Measurements from ENCODE around the gene RGS3.

RGS3 gene

GRCh38 chr9:113477661-113478060, 14.1 kb downstream of the RGS3 start:
- H3K4me3 ChIP-seq (ENCODE audit: low read length), result no peak overlapping the region
- TF ChIP-seq CTCF (IDR thresholded peaks at IDR 0.05; ENCODE audit: low read depth, low read length) (no peak), EZH2phosphoT487 (IDR thresholded peaks at IDR 0.05; ENCODE audit: low read depth) (no peak)
- no peaks in the 10 kb centered on the region for H3K79me2 ChIP-seq (ENCODE audit: low read length)
- H3K27me3 ChIP-seq (ENCODE audit: low read depth, low read length), result peaks cover 22% of the 10 kb centered on the region
- H3K9ac ChIP-seq (ENCODE audit: low read length), result no peak overlapping the region
- H3K9me3 ChIP-seq (ENCODE audit: insufficient read depth, low read length), result no peaks in the 10 kb centered on the region
- H3K4me1 ChIP-seq (ENCODE audit: low read length), result no peaks in the 10 kb centered on the region
- no peak overlapping the region for H2AFZ ChIP-seq (ENCODE audit: low read depth, low read length)
- no peaks in the 10 kb centered on the region for H3K36me3 ChIP-seq (replicated peaks; ENCODE audit: low read depth, low read length)
- H3K27ac ChIP-seq (ENCODE audit: low read length), result no peak overlapping the region
- no peak overlapping the region for H3K4me2 ChIP-seq (ENCODE audit: low read length)
- H4K20me1 ChIP-seq (ENCODE audit: insufficient read depth, low read length), result no peaks in the 10 kb centered on the region

GRCh38 chr9:113479174-113479621, 15.7 kb downstream of the RGS3 start:
- no peak for TF ChIP-seq CTCF (IDR thresholded peaks at IDR 0.05; ENCODE audit: low read depth, low read length)
- TF ChIP-seq EZH2phosphoT487 (IDR thresholded peaks at IDR 0.05; ENCODE audit: low read depth), result no peak
- no peak overlapping the region for H3K4me2 ChIP-seq (ENCODE audit: low read length)
- H3K9me3 ChIP-seq (ENCODE audit: insufficient read depth, low read length), result no peaks in the 10 kb centered on the region
- no peak overlapping the region for H2AFZ ChIP-seq (ENCODE audit: low read depth, low read length)
- H3K36me3 ChIP-seq (replicated peaks; ENCODE audit: low read depth, low read length), result no peaks in the 10 kb centered on the region
- H3K79me2 ChIP-seq (ENCODE audit: low read length), result no peaks in the 10 kb centered on the region
- no peaks in the 10 kb centered on the region for H4K20me1 ChIP-seq (ENCODE audit: insufficient read depth, low read length)
- H3K27me3 ChIP-seq (ENCODE audit: low read depth, low read length), result peaks cover 22% of the 10 kb centered on the region
- H3K4me1 ChIP-seq (ENCODE audit: low read length), result no peaks in the 10 kb centered on the region
- no peak overlapping the region for H3K9ac ChIP-seq (ENCODE audit: low read length)
- H3K27ac ChIP-seq (ENCODE audit: low read length), result no peak overlapping the region
- H3K4me3 ChIP-seq (ENCODE audit: low read length), result no peak overlapping the region

GRCh38 chr9:113480612-113481011, 17.1 kb downstream of the RGS3 start:
- no peaks in the 10 kb centered on the region for H3K79me2 ChIP-seq (ENCODE audit: low read length)
- peaks cover 22% of the 10 kb centered on the region for H3K27me3 ChIP-seq (ENCODE audit: low read depth, low read length)
- H3K36me3 ChIP-seq (replicated peaks; ENCODE audit: low read depth, low read length), result no peaks in the 10 kb centered on the region
- H4K20me1 ChIP-seq (ENCODE audit: insufficient read depth, low read length), result no peaks in the 10 kb centered on the region
- no peak overlapping the region for H3K9ac ChIP-seq (ENCODE audit: low read length)
- no peak overlapping the region for H3K4me2 ChIP-seq (ENCODE audit: low read length)
- H2AFZ ChIP-seq (ENCODE audit: low read depth, low read length), result no peak overlapping the region
- TF ChIP-seq CTCF (IDR thresholded peaks at IDR 0.05; ENCODE audit: low read depth, low read length) (no peak), EZH2phosphoT487 (IDR thresholded peaks at IDR 0.05; ENCODE audit: low read depth) (no peak)
- no peaks in the 10 kb centered on the region for H3K4me1 ChIP-seq (ENCODE audit: low read length)
- no peak overlapping the region for H3K4me3 ChIP-seq (ENCODE audit: low read length)
- no peaks in the 10 kb centered on the region for H3K9me3 ChIP-seq (ENCODE audit: insufficient read depth, low read length)
- no peak overlapping the region for H3K27ac ChIP-seq (ENCODE audit: low read length)

GRCh38 chr9:113481176-113481787, 17.8 kb downstream of the RGS3 start:
- TF ChIP-seq EZH2phosphoT487 (IDR thresholded peaks at IDR 0.05; ENCODE audit: low read depth), result no peak
- TF ChIP-seq CTCF (IDR thresholded peaks at IDR 0.05; ENCODE audit: low read depth, low read length), result no peak
- H3K9me3 ChIP-seq (ENCODE audit: insufficient read depth, low read length), result no peaks in the 10 kb centered on the region
- H3K79me2 ChIP-seq (ENCODE audit: low read length), result no peaks in the 10 kb centered on the region
- H2AFZ ChIP-seq (ENCODE audit: low read depth, low read length), result no peak overlapping the region
- H4K20me1 ChIP-seq (ENCODE audit: insufficient read depth, low read length), result no peaks in the 10 kb centered on the region
- H3K36me3 ChIP-seq (replicated peaks; ENCODE audit: low read depth, low read length), result no peaks in the 10 kb centered on the region
- no peaks in the 10 kb centered on the region for H3K4me1 ChIP-seq (ENCODE audit: low read length)
- no peak overlapping the region for H3K4me2 ChIP-seq (ENCODE audit: low read length)
- H3K4me3 ChIP-seq (ENCODE audit: low read length), result no peak overlapping the region
- H3K9ac ChIP-seq (ENCODE audit: low read length), result no peak overlapping the region
- H3K27me3 ChIP-seq (ENCODE audit: low read depth, low read length), result peaks cover 22% of the 10 kb centered on the region
- no peak overlapping the region for H3K27ac ChIP-seq (ENCODE audit: low read length)

Measured in OCI-LY3 (cell line).